Measurements from ENCODE around the gene DDX21.
A peak's percentile ranks its signal among the peaks of the same experiment; 100 is the strongest.
"Not testable (repeated sequence)": the region's sequence is repeated elsewhere in the genome, so short reads cannot be mapped to it uniquely, and the experiment has no call there.

The DDX21 gene

GRCh38 chr10:68988530-68989316 is 32.8 kb downstream of the DDX21 start, which contains the start of gene KIFBP:
Gene KIFBP, plus strand, starts transcription at chr10:68988803. Its CDS starts 30 bp downstream, at chr10:68988833.
- peak; percentile 99 for DNase-seq

- peak; percentile 21 for DNase-seq
Measured at GRCh38 chr10:68989317-68989990, 33.5 kb downstream of the DDX21 start.

GRCh38 chr10:68992636-68993440 is 36.9 kb downstream of the DDX21 start:
- DNase-seq: peak; percentile 86

GRCh38 chr10:68997211-68997610 is 41.2 kb downstream of the DDX21 start:
- no peak for DNase-seq

- DNase-seq: peak; percentile 36
Measured at GRCh38 chr10:69004821-69005220, 48.9 kb downstream of the DDX21 start.

- DNase-seq: no peak
Measured at GRCh38 chr10:69005704-69006485, 49.9 kb downstream of the DDX21 start.

GRCh38 chr10:69007260-69007659 is 51.3 kb downstream of the DDX21 start:
- DNase-seq: no peak

- no peak for DNase-seq
Measured at GRCh38 chr10:69009360-69009759, 53.4 kb downstream of the DDX21 start.

GRCh38 chr10:69010151-69010640 is 54.2 kb downstream of the DDX21 start:
- DNase-seq: no peak

- not testable (repeated sequence) for DNase-seq
Measured at GRCh38 chr10:69012778-69013177, 56.8 kb downstream of the DDX21 start.

GRCh38 chr10:69014171-69014570 is 58.2 kb downstream of the DDX21 start:
- no peak for DNase-seq

GRCh38 chr10:69018613-69019012 is 62.6 kb downstream of the DDX21 start:
- DNase-seq: no peak

- DNase-seq: no peak
Measured at GRCh38 chr10:69022611-69023010, 66.6 kb downstream of the DDX21 start.

GRCh38 chr10:69025370-69025896 is 69.5 kb downstream of the DDX21 start:
- no peak for DNase-seq

GRCh38 chr10:69033256-69033655 is 77.3 kb downstream of the DDX21 start:
- no peak for DNase-seq

All from fibroblast of skin of back (primary cell).